NB4 (cell line): ENCODE results near the gene UBAC2.

Experiments
- DNase-seq: peaks from one replicate; pipeline ENCODE4 v3.0.0; 2010; ENCODE audit warnings: low read depth
- H3K4me3 ChIP-seq: one replicate; pipeline ENCODE4 v1.5.1; 2011; ENCODE audit warnings: mild to moderate bottlenecking, low read depth, low read length, moderate library complexity
- CTCF ChIP-seq: IDR thresholded peaks from one replicate; pipeline ENCODE4 v1.5.1; 2012; ENCODE audit warnings: low read depth, low read length
- MAX ChIP-seq: IDR thresholded peaks from 2 replicates; pipeline ENCODE4 v1.6.1; 2011; ENCODE audit warnings: low read depth, low read length
- MYC ChIP-seq: IDR thresholded peaks from 2 replicates; pipeline ENCODE4 v1.6.1; 2011; ENCODE audit warnings: low read depth, low read length
- POLR2A ChIP-seq: IDR thresholded peaks from 2 replicates; pipeline ENCODE4 v1.6.1; 2011; ENCODE audit warnings: mild to moderate bottlenecking; ENCODE audit not compliant: insufficient read length; ENCODE audit errors: extremely low read depth

The UBAC2 gene

GRCh38 chr13:99335603-99336002 is 134.9 kb downstream of the UBAC2 start:
- H3K4me3 ChIP-seq, result no peak overlapping the region
- TF ChIP-seq MAX (no peak), POLR2A (no peak), MYC (no peak), CTCF (no peak)
- DNase-seq, result peak; percentile 76

GRCh38 chr13:99339230-99339721 is 138.6 kb downstream of the UBAC2 start:
- TF ChIP-seq CTCF (no peak), POLR2A (no peak), MAX (no peak), MYC (no peak)
- DNase-seq, result no peak
- H3K4me3 ChIP-seq, result no peak overlapping the region

GRCh38 chr13:99339736-99340397 is 139.2 kb downstream of the UBAC2 start:
- H3K4me3 ChIP-seq, result no peak overlapping the region
- no peak for DNase-seq
- TF ChIP-seq POLR2A (no peak), CTCF (no peak), MYC (no peak), MAX (no peak)

GRCh38 chr13:99340638-99341037 is 140.0 kb downstream of the UBAC2 start:
- H3K4me3 ChIP-seq, result no peak overlapping the region
- TF ChIP-seq CTCF, result no peak
- TF ChIP-seq MYC, result no peak
- no peak for TF ChIP-seq MAX
- DNase-seq, result no peak

- no peak for DNase-seq
- TF ChIP-seq MAX (no peak), CTCF (no peak), MYC (no peak), POLR2A (no peak)
- H3K4me3 ChIP-seq, result no peak overlapping the region
Measured at GRCh38 chr13:99341969-99342722, 141.5 kb downstream of the UBAC2 start.
